Activated CD8-positive, alpha-beta memory T cell treated with anti-CD3 and anti-CD28 coated beads for 1 hour (primary cell): ENCODE measurements around the gene CELF2.

ENCODE experiments used
- DNase-seq, 2 donors: peaks; one replicate each; pipeline ENCODE4 v3.0.0-alpha.2; 2020; ENCODE audit warnings: low read depth in 1 of 2; ENCODE audit errors: extremely low read depth in 1 of 2

Gene CELF2

DNA sequence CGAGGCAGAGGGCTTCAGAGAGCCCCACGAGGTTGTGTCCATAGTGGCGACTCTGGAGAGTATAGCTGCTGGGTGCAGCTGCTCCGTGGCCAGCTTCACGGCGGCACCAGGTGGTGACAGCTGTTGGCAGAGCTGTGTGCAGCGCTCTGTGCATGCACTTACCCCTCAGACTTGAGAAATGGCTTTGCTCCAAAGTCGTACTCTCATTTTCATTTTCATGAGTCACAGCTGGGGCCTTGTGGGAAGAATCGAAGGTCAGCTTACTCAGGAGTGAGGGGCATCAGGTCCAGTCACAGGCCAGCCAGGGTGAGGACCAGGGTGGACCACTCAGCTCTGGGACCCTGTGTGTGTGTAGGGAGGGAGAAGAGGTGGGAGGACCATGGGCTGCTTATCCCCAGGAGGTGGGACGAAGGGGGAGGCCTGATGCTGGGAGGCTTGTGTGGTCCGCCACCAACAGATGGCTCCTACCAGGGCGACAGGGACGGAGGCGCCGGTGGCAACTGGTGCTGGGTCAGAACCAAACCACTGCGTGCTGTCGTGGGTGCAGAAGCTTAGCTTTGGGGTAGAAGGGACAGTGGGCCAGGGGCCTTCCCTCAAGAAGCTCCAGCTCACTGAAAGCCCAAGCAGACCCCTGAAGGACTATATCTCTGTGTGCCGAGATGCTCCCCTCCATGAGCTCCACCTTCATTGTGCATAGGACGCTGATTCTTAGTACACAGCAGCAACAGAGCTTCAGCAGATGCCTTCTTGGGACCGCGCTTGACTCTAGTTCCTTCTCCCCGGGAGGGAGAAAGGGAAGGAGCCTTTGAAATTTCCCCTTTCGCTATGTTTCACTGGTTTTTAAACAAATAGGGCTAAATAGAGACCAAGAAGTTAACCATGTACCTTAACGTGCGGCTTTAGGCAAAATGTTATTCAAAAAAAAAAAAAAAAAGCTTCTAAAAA, 225.0 kb downstream of the CELF2 start:
- DNase-seq: no peak

- no peak for DNase-seq
Observed at GRCh38 chr10:11243425-11244222, 226.0 kb downstream of the CELF2 start.

DNA sequence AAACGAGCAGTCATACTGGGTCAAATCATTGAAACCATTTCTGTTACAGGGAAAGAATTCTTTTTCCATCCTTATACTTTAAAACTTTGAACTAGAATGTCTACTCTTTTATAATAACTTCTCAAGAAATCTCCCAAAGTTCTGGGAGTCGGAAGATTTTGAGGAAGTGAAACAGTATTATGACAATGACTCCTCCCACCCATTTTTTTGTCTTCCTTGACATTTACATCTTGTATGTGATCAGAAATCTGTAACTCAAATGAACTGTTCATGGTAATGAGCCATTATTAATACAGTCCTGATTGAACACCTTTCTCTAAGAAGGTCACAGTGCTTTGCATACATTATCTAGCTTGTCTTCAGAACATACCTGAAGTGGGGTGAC, 227.4 kb downstream of the CELF2 start:
- DNase-seq: no peak

GRCh38 chr10:11245510-11245909, 227.8 kb downstream of the CELF2 start:
- no peak for DNase-seq

GRCh38 chr10:11245981-11246590, 228.4 kb downstream of the CELF2 start:
- no peak for DNase-seq

DNA sequence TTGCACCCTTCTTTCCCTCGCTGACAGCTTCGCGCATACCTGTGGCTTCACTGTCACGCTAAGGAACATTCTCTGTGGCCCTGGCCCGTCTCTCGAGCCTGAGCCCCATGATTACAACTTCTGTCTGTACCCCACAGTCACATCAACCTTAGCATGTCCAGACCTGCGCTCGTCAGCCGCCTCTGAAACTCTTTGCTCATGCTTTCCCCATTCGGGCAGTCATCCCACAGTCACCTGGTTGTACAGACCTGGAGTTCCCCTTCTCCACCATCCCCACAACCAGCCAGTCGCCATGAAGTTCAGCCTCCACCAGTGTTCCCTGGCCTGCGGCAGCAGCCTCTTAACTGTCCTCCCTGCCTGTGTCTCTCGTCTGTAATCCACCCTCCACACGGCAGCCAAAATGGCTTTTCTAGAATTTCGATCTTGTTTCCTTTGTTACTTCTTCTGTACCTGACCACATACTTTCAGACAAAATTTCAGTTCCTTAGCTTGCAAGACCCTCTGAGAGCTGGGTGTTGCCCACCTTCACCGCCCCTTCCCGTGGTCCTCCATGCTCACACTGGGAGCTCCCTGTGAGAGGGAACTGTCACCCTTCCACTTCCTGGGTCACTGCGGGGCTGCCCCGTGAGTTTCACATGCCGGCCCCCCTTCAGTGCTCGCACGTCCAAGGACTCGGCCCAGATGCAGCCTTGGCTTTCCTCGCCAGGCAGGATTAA, 229.2 kb downstream of the CELF2 start:
- no peak for DNase-seq

DNA sequence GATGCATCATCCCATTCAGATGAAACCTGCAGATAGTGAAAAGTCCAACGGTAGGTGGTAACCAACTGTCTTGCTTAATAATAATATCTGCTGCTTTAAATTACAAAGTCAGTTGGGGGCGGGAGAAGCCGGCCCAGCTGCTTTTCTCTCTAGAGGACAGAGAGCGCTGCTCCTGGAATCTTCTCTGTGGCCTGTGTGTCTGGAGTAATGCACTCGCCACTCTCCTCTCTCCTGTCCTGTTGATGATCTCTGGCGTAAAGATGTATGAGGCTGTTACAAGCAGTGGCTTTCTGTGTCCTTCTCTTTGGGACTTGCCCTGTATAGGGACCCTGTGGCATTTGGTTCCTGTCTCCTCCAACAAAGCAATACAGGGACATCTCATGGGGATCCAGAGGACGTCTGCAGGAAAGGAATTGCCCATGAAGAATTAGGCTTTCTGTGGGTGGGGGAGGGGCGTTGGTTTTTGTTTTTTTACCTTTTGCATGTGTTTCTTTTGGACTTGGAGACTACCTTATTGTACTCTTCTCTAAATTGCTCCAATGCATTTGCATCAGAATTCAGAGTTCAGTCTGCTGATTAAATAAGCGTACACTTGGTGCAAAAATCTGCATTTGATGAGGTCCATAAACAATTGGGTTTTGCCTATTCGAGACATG, 231.6 kb downstream of the CELF2 start:
- DNase-seq: no peak

- DNase-seq: no peak
Observed at GRCh38 chr10:11249808-11250195, 232.1 kb downstream of the CELF2 start.

DNA sequence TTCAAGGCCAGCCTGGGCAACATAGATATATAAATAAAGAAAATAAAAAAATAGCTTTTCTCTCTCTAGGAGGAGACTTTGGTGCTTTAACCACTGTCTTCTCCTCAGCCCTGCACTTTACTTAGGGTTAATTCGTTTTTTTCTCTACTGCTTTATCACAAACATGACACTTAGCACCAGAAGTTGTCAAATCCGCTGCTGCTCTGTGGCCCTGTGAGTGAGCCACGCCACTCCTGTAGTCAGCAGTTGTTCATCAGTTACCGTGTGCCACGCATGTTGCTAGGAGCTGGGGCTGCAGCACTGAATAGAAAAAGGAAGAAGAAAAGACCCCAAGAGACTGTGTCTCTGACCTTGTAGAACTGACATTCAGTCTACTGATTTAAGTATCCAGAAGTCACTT, 232.6 kb downstream of the CELF2 start:
- no peak for DNase-seq

DNA sequence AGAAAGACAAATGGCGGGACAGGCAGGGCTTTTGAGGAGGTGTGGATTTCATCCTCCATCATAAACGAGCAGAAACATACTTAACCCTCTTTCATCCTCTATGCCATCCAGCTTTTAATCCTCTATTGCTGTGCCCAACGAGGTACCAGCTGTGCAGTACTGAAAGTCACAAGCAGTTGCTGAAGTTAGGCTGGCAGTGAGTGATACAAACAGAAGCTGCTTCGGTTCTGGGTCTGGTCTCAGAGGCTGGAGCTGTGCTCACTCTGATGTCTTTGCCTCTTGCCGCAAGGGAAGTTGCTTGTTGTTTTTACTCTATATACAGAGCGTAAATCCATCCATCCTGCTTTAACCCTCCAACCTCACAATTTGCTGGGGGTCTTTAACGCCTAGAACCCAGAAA, 235.2 kb downstream of the CELF2 start:
- DNase-seq: no peak

DNA sequence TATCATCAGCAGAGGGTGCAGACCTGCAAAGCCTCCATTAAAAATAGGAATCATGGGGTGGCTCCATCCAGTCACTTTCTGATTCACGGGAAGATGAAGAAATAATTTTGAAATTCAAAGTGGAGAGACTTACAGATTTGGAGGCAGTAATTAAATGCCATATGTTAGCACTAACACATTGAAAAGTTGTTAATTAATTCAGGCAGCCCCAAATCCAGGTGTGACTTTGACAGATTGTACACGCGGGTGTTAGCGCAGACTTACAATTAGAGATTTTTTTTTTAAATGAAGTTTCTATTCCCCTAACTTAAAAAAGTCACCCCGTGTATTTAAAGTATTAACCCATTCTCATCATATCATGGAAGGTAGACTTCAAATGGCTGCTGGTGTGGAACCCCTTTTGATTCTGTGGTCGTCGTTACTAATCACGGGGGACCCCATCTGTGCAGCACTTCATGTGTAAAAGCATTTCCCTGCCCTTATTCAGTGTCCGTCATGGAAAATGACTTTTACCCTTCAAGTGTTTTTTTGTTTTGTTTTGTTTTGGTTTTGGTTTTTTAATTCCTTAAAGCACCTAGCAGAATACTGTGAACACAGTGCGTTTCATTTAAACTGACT, 235.8 kb downstream of the CELF2 start:
- DNase-seq: no peak

DNA sequence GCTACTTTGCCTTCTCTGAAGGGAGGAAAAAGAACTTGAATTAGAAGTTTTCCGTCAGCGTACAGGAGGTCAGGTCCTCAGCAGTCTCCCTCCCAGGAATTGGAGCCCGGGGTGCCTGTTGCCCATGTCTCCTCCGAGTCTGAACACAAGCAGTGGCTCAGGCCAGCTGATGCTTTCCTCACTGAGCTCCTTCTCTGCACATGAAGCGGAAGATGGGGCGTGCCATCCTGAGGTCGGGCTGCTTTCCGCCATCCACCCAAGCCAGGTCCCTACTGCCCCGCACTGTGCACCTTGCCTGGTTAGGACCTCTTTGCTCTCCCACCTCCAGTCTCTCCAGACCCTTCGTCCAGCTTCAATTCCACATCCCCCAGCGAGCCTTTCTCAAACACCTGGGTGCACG, 237.5 kb downstream of the CELF2 start:
- no peak for DNase-seq

DNA sequence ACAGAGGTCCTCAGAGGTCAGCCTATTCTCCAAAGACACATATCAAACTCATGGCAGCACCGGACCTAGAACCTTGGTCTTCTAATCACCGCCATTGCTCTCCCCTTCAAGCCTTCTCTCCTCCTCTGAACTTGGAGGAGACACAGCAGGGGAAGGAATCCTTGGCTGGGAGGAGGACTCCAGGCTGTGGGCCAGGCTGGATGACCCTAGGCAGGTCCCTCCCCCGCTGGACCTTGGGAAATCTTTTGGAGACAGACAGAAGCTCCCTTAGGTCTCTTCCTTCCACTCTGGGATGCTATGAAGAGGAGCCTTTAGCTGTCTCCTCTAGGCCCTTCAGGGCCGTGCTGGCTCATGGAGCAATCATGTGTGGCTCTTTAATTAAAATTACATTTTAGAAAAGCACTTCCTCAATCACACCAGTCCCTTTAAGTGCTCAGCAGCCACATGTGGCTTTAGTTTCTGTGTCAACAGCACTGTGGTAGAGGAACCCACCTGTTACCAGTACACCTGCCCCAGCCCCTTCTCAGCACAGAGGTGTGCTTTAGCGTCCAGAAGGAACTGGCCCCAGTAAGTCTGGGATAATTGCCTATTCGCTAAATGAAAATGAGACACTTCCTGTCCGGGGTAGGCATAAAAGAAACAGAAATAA, 238.2 kb downstream of the CELF2 start:
- no peak for DNase-seq

DNA sequence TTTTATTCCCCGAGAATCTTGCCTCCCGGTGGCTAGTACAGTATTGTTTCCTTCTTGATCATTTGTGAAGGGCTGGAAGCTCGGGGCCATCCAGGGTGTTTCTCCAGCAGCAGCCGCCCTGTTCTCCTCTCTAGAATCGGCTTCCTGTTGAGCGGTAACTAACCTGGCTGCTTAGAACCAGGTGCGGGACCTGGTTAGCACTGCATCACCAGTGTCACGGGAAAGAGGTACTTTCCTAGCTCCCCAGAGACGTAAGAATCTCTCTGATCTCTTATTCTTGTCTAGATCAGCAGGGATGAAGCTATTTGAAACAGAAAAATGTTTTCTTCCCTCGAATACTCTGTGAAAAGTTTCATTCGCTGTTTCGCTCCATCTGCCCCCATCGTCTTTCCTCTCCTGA, 239.2 kb downstream of the CELF2 start:
- DNase-seq: no peak

DNA sequence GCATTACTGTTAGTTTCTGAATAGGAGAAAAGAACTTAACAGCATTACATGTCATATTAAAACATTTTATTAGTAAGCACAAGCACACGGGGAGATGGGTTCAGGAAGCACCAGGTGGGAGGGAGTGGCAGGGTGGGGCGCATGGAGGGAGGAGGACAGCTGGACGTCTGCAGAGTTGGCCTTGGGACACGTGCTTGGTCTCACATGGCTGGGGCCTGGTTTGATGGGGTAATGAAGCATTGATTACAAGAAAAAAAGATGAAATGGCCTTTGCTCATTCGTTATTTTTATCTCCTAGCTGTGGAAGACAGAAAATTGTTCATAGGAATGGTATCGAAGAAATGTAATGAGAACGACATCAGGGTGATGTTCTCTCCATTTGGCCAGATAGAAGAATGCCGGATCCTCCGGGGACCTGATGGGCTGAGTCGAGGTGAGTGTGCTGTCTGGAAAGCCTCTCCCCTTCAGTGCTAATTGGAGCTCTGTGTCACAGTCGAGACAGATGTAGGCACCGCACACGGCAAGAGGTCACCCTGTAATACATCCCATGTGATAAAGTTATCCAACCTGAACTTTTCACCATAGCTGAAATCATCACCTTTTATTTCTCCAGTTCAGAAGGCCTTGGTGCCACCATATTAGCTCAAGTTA, 239.9 kb downstream of the CELF2 start:
- no peak for DNase-seq

DNA sequence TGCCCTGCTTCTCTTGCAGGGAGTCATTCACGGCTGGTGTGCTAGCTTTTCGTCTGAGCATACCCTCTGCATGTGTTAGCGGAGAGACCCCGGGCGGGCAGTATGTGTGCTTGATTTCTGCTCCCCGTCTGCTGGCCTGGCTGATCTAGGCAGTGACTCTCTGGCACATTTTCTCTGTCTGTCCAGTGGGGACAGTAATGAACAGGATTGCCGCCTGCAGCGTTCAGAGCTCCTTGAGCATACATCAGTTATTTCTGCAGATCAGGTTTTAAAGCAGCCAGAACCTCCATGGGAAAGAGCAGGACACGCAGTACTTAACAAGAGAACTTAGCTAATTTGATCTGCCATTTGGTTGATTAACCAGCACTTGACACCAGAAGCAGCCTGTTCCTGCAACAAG, 242.5 kb downstream of the CELF2 start:
- no peak for DNase-seq

DNA sequence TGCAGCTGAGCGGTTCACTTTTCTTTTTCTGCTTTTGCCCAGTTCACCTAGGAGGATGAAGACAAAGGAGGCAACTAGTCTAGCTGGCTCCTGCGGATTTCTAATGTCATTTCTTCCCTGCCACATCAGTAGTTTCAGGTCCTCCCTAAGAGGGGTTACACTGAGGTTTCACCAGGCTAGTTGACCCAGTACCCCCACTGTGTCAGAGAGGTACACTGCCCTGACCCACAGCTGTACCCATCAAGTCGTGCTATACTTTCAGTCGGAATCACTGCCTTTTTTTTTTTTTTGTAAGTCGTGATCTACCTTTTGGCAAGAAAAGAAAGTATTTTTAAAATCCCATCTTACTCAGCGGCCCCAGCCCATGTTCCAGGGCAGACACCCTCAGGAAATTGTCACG, 243.5 kb downstream of the CELF2 start:
- DNase-seq: no peak

GRCh38 chr10:11261687-11262493, 244.2 kb downstream of the CELF2 start:
- DNase-seq: no peak
